HEK293 (cell line): ENCODE data around the gene IQGAP3.

Source experiments
- BCL11B ChIP-seq: fragments of 450-650 bp; formaldehyde crosslinking; IDR thresholded peaks from 2 replicates; pipeline ENCODE4 v1.5.1; 2016; ENCODE audit warnings: low read depth, missing biosample characterization, missing genetic modification characterization
- GFI1B ChIP-seq: fragments of 450-650 bp; formaldehyde crosslinking; IDR thresholded peaks from 2 replicates; pipeline ENCODE4 v1.5.1; 2016; ENCODE audit warnings: missing biosample characterization, missing genetic modification characterization
- GLI4 ChIP-seq: fragments of 450-650 bp; formaldehyde crosslinking; IDR thresholded peaks from 2 replicates; pipeline ENCODE4 v1.5.1; 2016; ENCODE audit warnings: missing biosample characterization, missing genetic modification characterization
- GLIS1 ChIP-seq: fragments of 450-650 bp; formaldehyde crosslinking; IDR thresholded peaks from 2 replicates; pipeline ENCODE4 v1.5.1; 2016; ENCODE audit warnings: missing biosample characterization, missing genetic modification characterization
- HOXC10 ChIP-seq: sonication (generic); formaldehyde crosslinking; IDR thresholded peaks from 2 replicates; pipeline ENCODE4 v1.8.1; 2023; ENCODE audit warnings: mild to moderate bottlenecking, missing genetic modification reagents
- KLF1 ChIP-seq: fragments of 450-650 bp; formaldehyde crosslinking; IDR thresholded peaks from 2 replicates; pipeline ENCODE4 v1.5.1; 2016; ENCODE audit warnings: missing biosample characterization, missing genetic modification characterization
- KLF9 ChIP-seq: fragments of 450-650 bp; formaldehyde crosslinking; IDR thresholded peaks from 2 replicates; pipeline ENCODE4 v1.5.1; 2016; ENCODE audit warnings: missing biosample characterization, missing genetic modification characterization, low read depth
- MEIS1 ChIP-seq: sonication (generic); formaldehyde crosslinking; IDR thresholded peaks from 2 replicates; pipeline ENCODE4 v1.8.1; 2022; ENCODE audit warnings: missing genetic modification reagents, mild to moderate bottlenecking, borderline replicate concordance
- OSR2 ChIP-seq: fragments of 450-650 bp; formaldehyde crosslinking; IDR thresholded peaks from 2 replicates; pipeline ENCODE4 v1.5.1; 2016; ENCODE audit warnings: missing biosample characterization, missing genetic modification characterization
- REST ChIP-seq: fragments of 450-650 bp; formaldehyde crosslinking; IDR thresholded peaks from 2 replicates; pipeline ENCODE4 v1.5.1; 2016; ENCODE audit warnings: missing biosample characterization, missing genetic modification characterization
- SP3 ChIP-seq: fragments of 450-650 bp; formaldehyde crosslinking; IDR thresholded peaks from 2 replicates; pipeline ENCODE4 v1.5.1; 2016; ENCODE audit warnings: missing biosample characterization, missing genetic modification characterization
- YY2 ChIP-seq: fragments of 450-650 bp; formaldehyde crosslinking; IDR thresholded peaks from 2 replicates; pipeline ENCODE4 v1.5.1; 2016; ENCODE audit warnings: missing biosample characterization, missing genetic modification characterization
- ZBTB48 ChIP-seq: fragments of 450-650 bp; formaldehyde crosslinking; IDR thresholded peaks from 2 replicates; pipeline ENCODE4 v1.5.1; 2016; ENCODE audit warnings: missing biosample characterization, missing genetic modification characterization
- ZBTB8A ChIP-seq: fragments of 450-650 bp; formaldehyde crosslinking; IDR thresholded peaks from 2 replicates; pipeline ENCODE4 v1.5.1; 2016; ENCODE audit warnings: missing biosample characterization, missing genetic modification characterization
- ZFHX2 ChIP-seq: fragments of 450-650 bp; formaldehyde crosslinking; conservative IDR thresholded peaks from 2 replicates; pipeline ENCODE4 v1.5.1; 2016; ENCODE audit warnings: missing biosample characterization, missing genetic modification characterization
- ZNF175 ChIP-seq: fragments of 450-650 bp; formaldehyde crosslinking; IDR thresholded peaks from 2 replicates; pipeline ENCODE4 v1.5.1; 2016; ENCODE audit warnings: missing biosample characterization, missing genetic modification characterization
- ZNF2 ChIP-seq: fragments of 450-650 bp; formaldehyde crosslinking; IDR thresholded peaks from 2 replicates; pipeline ENCODE4 v1.5.1; 2016; ENCODE audit warnings: missing biosample characterization, missing genetic modification characterization
- ZNF223 ChIP-seq: fragments of 450-650 bp; formaldehyde crosslinking; IDR thresholded peaks from 2 replicates; pipeline ENCODE4 v1.5.1; 2016; ENCODE audit warnings: missing biosample characterization, missing genetic modification characterization
- ZNF324 ChIP-seq: fragments of 450-650 bp; formaldehyde crosslinking; IDR thresholded peaks from 2 replicates; pipeline ENCODE4 v1.5.1; 2016; ENCODE audit warnings: missing biosample characterization, missing genetic modification characterization
- ZNF426 ChIP-seq: fragments of 450-650 bp; formaldehyde crosslinking; IDR thresholded peaks from 2 replicates; pipeline ENCODE4 v1.5.1; 2017; ENCODE audit warnings: missing biosample characterization, missing genetic modification characterization, mild to moderate bottlenecking, inconsistent platforms, moderate library complexity
- ZNF600 ChIP-seq: fragments of 450-650 bp; formaldehyde crosslinking; IDR thresholded peaks from 2 replicates; pipeline ENCODE4 v1.5.1; 2016; ENCODE audit warnings: missing biosample characterization, missing genetic modification characterization
- ZNF629 ChIP-seq: fragments of 450-650 bp; formaldehyde crosslinking; IDR thresholded peaks from 2 replicates; pipeline ENCODE4 v1.5.1; 2017; ENCODE audit warnings: missing biosample characterization, missing genetic modification characterization
- ZNF707 ChIP-seq: fragments of 450-650 bp; formaldehyde crosslinking; IDR thresholded peaks from 2 replicates; pipeline ENCODE4 v1.5.1; 2016; ENCODE audit warnings: missing biosample characterization, missing genetic modification characterization
- TF ChIP-seq, protein P1 (sequence below): fragments of 450-650 bp; formaldehyde crosslinking; IDR thresholded peaks from 2 replicates; pipeline ENCODE4 v1.5.1; 2016; ENCODE audit warnings: missing biosample characterization, missing genetic modification characterization, borderline replicate concordance
- TF ChIP-seq, protein P2 (sequence below): fragments of 450-650 bp; formaldehyde crosslinking; IDR thresholded peaks from 2 replicates; pipeline ENCODE4 v1.5.1; 2016; ENCODE audit warnings: missing biosample characterization, missing genetic modification characterization
- TF ChIP-seq, protein P3 (sequence below): fragments of 450-650 bp; formaldehyde crosslinking; optimal IDR thresholded peaks from 2 replicates; pipeline ENCODE3; 2016; ENCODE audit warnings: missing biosample characterization, mild to moderate bottlenecking, missing genetic modification characterization

The IQGAP3 gene

GRCh38 chr1:156571919-156572662 lies at the start of gene IQGAP3 (continued):
- TF ChIP-seq SP3 (tag by site-specific recombination), result peak; percentile 89
- TF ChIP-seq ZNF223 (tag by site-specific recombination), result no peak
- TF ChIP-seq ZBTB48, result peak; percentile 86; the same call in 1 of the 2 replicates
- peak; percentile 92 for TF ChIP-seq KLF9 (tag by site-specific recombination)
- TF ChIP-seq ZNF426, result no peak
- TF ChIP-seq REST (tag by site-specific recombination), result peak; percentile 48; the same call in 1 of the 2 replicates
- no peak for TF ChIP-seq BCL11B (tag by site-specific recombination)
- 0 out of 2 replicates have a peak, but pooled peaks have one; percentile 58 for TF ChIP-seq HOXC10 (CRISPR knock-in tag)
- peak; percentile 82 for TF ChIP-seq ZNF324
- TF ChIP-seq ZNF629 (tag by site-specific recombination), result peak; percentile 59; the same call in 1 of the 2 replicates
- TF ChIP-seq YY2, result 0 out of 2 replicates have a peak, but pooled peaks have one; percentile 54
- TF ChIP-seq MEIS1 (CRISPR knock-in tag), result no peak
- peak; percentile 86; the same call in 1 of the 2 replicates for TF ChIP-seq GLI4 (tag by site-specific recombination)
- 0 out of 2 replicates have a peak, but pooled peaks have one; percentile 7 for TF ChIP-seq OSR2
- TF ChIP-seq ZBTB8A (tag by site-specific recombination), result peak; percentile 91
- peak; percentile 84; the same call in 1 of the 2 replicates for TF ChIP-seq ZNF2 (tag by site-specific recombination)
- peak; percentile 69 for TF ChIP-seq ZFHX2
- TF ChIP-seq, protein P1, sequence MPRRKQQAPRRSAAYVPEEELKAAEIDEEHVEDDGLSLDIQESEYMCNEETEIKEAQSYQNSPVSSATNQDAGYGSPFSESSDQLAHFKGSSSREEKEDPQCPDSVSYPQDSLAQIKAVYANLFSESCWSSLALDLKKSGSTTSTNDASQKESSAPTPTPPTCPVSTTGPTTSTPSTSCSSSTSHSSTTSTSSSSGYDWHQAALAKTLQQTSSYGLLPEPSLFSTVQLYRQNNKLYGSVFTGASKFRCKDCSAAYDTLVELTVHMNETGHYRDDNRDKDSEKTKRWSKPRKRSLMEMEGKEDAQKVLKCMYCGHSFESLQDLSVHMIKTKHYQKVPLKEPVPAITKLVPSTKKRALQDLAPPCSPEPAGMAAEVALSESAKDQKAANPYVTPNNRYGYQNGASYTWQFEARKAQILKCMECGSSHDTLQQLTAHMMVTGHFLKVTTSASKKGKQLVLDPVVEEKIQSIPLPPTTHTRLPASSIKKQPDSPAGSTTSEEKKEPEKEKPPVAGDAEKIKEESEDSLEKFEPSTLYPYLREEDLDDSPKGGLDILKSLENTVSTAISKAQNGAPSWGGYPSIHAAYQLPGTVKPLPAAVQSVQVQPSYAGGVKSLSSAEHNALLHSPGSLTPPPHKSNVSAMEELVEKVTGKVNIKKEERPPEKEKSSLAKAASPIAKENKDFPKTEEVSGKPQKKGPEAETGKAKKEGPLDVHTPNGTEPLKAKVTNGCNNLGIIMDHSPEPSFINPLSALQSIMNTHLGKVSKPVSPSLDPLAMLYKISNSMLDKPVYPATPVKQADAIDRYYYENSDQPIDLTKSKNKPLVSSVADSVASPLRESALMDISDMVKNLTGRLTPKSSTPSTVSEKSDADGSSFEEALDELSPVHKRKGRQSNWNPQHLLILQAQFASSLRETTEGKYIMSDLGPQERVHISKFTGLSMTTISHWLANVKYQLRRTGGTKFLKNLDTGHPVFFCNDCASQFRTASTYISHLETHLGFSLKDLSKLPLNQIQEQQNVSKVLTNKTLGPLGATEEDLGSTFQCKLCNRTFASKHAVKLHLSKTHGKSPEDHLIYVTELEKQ (tag by site-specific recombination), result no peak
- TF ChIP-seq, protein P2, sequence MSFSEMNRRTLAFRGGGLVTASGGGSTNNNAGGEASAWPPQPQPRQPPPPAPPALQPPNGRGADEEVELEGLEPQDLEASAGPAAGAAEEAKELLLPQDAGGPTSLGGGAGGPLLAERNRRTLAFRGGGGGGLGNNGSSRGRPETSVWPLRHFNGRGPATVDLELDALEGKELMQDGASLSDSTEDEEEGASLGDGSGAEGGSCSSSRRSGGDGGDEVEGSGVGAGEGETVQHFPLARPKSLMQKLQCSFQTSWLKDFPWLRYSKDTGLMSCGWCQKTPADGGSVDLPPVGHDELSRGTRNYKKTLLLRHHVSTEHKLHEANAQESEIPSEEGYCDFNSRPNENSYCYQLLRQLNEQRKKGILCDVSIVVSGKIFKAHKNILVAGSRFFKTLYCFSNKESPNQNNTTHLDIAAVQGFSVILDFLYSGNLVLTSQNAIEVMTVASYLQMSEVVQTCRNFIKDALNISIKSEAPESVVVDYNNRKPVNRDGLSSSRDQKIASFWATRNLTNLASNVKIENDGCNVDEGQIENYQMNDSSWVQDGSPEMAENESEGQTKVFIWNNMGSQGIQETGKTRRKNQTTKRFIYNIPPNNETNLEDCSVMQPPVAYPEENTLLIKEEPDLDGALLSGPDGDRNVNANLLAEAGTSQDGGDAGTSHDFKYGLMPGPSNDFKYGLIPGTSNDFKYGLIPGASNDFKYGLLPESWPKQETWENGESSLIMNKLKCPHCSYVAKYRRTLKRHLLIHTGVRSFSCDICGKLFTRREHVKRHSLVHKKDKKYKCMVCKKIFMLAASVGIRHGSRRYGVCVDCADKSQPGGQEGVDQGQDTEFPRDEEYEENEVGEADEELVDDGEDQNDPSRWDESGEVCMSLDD (tag by site-specific recombination), result peak; percentile 21; the same call in 1 of the 2 replicates
- TF ChIP-seq, protein P3, sequence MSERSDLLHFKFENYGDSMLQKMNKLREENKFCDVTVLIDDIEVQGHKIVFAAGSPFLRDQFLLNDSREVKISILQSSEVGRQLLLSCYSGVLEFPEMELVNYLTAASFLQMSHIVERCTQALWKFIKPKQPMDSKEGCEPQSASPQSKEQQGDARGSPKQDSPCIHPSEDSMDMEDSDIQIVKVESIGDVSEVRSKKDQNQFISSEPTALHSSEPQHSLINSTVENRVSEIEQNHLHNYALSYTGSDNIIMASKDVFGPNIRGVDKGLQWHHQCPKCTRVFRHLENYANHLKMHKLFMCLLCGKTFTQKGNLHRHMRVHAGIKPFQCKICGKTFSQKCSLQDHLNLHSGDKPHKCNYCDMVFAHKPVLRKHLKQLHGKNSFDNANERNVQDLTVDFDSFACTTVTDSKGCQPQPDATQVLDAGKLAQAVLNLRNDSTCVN, result peak; percentile 39
- TF ChIP-seq ZNF707 (tag by site-specific recombination), result no peak
- no peak for TF ChIP-seq GFI1B (tag by site-specific recombination)
- peak; percentile 92 for TF ChIP-seq KLF1 (tag by site-specific recombination)
- TF ChIP-seq ZNF600, result peak; percentile 24; the same call in 1 of the 2 replicates
- TF ChIP-seq GLIS1 (tag by site-specific recombination), result peak; percentile 10; the same call in 1 of the 2 replicates
- no peak for TF ChIP-seq ZNF175 (tag by site-specific recombination)
